GF-D8 (cell line): ENCODE data around the gene NACC2.
A peak's percentile ranks its signal among the peaks of the same experiment; 100 is the strongest.
"Not testable (repeated sequence)": the region's sequence is repeated elsewhere in the genome, so short reads cannot be mapped to it uniquely, and the experiment has no call there.

Experiments used
- DNase-seq: peaks from one replicate; lab custom pipeline; 2025; lab: John Stamatoyannopoulos, UW

Gene NACC2

GRCh38 chr9:135975834-135976233, 119.3 kb downstream of the NACC2 start:
- no peak for DNase-seq

- DNase-seq = no peak
These were observed 120.9 kb downstream of the NACC2 start for GRCh38 chr9:135974220-135974573.

GRCh38 chr9:135973277-135974219, 121.5 kb downstream of the NACC2 start:
- DNase-seq = no peak

DNA sequence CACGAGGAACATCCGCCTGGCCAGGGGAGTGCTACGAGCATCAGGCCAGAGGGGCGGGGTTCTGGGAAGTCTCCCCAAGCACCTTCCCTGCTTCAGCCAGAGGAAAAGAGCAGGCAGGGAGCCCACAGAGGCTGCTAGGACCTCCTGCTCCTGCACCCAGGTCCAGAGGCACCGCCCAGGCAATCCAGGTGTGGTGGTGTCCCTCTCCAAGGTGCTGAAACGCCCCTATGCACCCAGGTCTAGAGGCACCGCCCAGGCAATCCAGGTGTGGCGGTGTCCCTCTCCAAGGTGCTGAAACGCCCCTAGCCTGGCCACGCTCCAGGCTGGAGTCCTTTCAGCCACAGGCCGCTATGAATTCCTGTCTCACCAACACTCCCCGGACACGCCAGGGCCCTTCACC, 123.2 kb downstream of the NACC2 start:
- DNase-seq = no peak

DNA sequence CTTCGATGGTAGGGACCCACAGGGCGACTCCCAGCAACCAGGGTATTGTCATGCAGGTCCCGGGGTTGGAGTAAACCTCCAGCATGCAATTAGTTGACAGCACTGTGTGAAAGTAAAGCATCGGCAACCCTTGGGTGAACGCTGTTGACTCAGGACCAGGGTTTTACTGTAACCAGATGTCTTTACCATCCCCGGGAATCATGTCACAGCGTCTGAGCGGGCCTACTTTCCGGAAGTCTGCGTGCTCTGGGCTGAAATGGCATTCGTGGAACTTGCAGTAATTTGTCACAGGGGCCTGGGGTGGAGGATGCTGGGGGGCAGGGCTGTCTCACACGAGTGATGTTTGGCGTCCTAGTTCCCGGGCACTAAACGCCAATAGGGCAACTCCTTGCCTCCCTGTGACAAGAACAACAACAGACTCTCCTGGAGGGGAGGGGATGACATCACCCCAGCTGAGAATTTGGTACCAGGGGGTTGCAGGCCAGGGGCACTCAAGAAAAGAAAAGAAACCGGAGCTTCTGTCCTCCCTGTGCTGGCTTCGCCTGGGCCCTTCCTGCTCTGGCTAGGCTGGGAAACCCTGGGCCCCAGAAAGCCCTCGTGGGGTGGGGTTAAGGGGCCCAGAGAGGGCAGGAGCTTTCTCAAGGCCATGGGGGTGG, 123.8 kb downstream of the NACC2 start:
- DNase-seq = no peak

- no peak for DNase-seq
These were observed 124.8 kb downstream of the NACC2 start for GRCh38 chr9:135970128-135970815.

DNA sequence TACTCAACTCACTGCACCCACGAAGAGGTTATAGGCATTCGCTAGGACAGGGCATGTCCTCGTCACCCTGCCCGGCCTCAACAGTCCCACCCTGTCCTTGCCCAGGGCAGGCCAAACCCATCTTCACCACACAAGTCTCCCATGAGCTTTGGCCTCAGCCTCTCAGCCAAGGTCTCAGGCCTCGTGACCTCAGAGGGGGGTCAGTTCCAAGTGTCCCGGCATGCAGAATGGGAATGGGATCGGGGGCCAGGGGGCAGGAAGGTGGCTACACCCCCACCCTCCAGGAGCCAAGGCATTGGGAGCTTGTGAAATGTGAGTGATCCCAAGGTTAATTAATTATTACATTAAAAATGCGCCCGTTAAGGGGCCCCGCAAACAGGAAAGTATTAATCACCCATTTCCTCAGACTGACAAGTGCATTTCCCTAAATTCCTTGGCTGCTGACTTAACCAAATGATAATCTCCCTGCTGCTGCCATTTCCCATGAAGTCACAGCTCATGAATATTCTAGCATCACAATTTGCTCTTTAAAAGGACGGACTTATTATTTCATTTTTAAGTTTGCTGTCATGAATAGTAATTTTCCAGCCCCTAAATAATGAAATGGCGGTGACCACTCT, 125.9 kb downstream of the NACC2 start:
- no peak for DNase-seq

DNA sequence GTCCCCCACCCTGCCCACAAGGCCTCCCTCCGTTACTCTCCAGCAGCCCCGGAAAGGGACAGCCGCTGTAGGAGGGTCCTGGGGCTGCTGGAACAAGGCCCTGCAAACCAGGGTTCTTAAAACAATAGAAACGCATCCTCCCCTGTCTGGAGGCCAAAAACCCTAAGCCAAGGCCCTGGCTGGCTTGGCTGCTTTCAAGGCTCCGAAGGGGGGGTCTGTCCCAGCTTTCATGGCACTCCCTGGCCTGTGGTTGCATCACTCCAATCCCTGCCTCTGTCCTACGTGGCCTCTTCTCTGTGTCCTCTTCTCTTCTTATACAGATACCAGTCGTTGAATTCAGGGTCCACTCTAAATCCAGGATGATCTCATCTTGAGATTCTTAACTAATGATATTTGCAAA, 126.5 kb downstream of the NACC2 start:
- no peak for DNase-seq

DNA sequence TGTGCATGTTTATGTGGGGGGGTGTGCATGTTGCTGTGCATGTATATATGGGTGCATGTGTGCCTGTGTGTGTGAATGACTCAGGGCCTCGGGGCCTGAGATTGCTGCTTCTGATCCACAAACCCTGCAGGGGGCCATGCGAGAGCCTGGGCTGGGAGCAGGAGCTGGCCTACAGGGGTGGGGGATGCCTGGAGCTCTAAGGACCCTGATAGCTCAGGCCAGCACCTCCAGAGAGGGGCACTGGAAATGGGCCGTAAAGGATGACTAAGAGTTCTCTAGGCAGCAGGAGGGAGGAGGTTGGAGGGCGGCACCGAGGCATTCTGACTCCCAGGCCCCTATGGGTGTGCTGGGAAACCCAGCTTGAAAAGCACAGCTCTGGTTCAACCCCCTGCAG, 127.0 kb downstream of the NACC2 start:
- no peak for DNase-seq

DNA sequence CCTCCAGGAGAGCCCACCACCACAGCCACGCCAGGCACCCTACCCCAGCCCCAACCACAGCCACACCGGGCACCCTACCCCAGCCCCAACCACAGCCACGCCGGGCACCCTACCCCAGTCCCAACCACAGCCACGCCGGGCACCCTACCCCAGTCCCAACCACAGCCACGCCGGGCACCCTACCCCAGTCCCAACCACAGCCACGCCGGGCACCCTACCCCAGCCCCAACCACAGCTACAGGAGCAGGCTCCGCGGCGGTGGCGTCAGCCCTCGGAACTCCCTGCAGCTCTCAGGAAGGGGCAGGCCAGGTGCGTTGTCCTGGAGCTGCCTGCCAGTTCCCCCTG, 128.2 kb downstream of the NACC2 start:
- DNase-seq = not testable (repeated sequence)

DNA sequence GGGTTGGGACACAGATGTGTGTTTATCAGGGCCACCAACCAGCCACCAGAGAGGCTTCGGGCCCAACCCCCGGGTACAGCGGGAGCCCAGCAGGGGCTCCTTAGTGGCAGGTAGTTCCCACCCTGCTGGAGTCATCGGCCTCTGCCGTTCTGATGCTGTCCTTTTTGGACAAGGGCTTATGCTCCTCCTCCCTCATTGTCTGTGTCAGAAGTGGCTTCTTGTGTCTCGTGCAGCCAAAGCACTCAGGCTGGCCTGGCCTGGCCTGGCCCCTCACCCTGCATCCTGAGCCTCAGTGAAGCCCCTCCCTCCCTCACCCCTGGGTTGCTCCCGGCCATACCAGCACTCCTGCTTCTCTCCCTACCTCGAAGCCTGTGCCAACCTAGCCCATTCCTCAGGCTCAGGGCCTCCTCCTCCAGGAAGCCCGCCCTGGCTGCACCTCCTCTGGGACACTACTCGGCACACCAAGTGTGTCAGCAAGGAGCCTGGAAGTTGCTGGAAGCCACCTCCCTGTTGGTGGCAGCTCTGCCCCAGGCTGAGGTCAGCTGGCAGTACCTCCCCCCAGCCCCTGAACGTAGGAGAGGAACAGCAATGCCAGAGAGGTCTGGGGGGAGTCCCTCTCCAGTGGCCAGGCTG, 129.8 kb downstream of the NACC2 start:
- no peak for DNase-seq

DNA sequence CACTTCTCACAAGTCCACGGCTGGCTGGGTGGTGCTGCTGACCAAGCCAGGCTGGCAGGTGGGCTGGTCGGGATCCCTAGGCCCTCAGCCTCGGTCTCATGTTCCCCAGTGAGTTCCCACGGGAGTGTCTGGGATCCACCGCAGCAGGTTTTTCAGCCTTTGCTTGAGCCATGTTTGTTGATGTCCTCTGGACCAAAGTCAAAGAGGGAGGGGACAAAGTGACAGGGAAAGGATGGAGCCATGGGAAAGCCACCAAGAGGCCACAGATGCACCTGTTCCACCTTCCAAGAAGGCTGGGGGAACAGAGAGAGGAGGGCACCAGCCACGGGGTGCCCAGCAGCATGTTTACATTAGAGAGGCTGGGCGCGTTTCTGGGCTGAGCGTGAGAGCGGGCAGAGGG, 131.2 kb downstream of the NACC2 start:
- no peak for DNase-seq

DNA sequence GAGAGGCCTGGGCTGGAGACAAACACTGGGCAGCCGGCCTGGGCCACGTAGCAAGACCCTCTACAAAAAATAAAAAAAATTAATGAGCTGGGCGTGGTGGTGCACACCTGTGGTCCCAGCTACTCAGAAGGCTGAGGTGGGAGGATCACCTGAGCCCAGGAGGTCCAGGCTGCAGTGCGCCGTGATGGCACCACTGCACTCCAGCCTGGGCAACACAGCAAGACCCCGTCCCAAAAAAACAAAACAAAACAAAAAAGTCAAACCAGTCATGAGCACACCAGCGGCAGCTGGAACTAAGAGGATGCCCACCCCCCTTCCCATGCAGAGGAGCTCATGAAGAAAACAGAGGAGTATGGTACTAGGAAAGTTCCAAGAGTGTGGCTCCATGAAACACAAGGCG, 131.8 kb downstream of the NACC2 start:
- DNase-seq = no peak

GRCh38 chr9:135962696-135963307, 132.3 kb downstream of the NACC2 start:
- peak; percentile 35 for DNase-seq

- DNase-seq = peak; percentile 35
These were observed 133.0 kb downstream of the NACC2 start for GRCh38 chr9:135961811-135962695.

- DNase-seq = peak; percentile 85
These were observed 133.8 kb downstream of the NACC2 start, which contains the start of gene UBAC1 for GRCh38 chr9:135961277-135961715. UBAC1 (minus strand) TSS chr9:135961373; CDS start chr9:135961162, 211 bp downstream.

DNA sequence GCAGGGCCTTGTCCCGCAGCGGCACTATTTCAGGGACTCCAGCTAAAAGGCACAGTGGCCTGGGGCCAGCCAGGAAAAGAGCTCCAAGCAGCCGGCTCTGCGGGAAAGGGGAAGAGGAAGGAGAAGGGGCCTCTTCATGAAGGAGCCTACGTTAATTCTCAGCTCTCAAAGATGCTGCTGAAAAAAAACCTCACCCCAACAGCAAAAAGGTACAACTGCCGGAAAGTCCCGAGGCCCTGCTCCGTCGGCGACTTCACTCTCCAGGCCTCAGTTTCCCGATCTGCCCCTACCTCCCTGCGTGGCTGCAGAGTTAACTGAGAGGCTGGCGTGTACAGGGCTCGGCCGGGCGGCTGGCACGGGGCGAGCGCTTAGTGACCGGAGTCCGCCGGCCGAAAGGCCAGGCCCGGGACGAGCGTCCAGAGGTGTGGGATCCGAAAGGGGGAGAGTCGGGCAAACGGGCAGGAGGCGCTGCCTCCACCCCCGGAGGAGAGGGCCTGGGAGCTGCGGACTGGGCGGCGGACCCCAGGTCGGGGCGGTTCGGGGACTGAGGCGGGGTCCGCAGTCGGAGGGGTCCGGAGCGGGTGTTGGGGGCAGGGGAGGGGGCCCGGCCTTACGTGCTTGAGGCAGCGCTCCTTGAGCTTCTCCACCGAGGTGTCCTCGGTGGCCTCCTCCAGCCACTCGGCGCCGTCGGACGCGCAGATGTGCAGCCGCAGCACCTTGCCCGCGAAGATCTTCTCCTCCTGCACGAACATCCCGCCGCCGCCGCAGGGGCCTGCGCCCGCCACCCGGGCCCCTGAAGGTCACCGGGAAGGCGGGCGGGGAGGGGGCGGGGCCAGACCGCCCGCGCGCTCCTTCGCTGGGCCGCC, 134.4 kb downstream of the NACC2 start:
- DNase-seq = peak; percentile 3

GRCh38 chr9:135959814-135960213, 135.3 kb downstream of the NACC2 start:
- DNase-seq = no peak

DNA sequence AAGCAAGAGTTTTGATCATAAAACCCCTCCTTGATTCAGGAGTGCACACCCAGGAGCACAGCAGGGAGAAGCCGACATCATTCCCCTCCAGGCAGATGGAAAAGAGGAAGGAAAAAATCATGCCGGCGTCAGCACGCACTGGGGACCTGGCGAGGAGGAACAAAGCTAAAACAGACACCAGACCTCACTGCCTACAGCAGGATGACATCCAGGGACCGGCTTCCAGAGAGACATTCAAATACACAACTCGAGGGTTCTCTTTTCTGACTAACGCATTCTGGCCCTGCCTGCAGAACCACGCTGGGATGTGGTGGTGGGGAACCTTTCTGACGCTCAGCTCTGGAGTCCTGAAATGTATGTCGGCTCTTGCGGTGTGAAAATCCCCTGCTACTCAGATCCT, 136.6 kb downstream of the NACC2 start:
- DNase-seq = no peak
